ENCODE data around the gene QPCT.

GRCh38 chr2:37319754-37320609 lies 24.4 kb upstream of the QPCT start:
- no peak for TF ChIP-seq CTCF (IDR thresholded peaks at IDR 0.05; ENCODE audit: low read depth, low read length)
- no peak for TF ChIP-seq POLR2A (IDR thresholded peaks at IDR 0.05; ENCODE audit: extremely low read depth, insufficient read length)
